HCT116 (cell line): ENCODE data around the gene DPF3. TPM values are rescaled to one million over a fixed set of nuclear protein-coding genes. Genes with fewer than 3 reads are reported as not detected.

ENCODE experiments used
- ATAC-seq: fragments of 200-7000 bp; cut with Tn5 transposase; 2 replicates; pipeline ENCODE4 v1.9.1; 2020; ENCODE audit warnings: mild to moderate bottlenecking, moderate library complexity
- BruUV-seq: library from RNA; stranded (reverse); fragments of 400-500 nt; replicated peaks from 2 replicates; lab custom pipeline; 2021; lab: Mats Ljungman, UMichigan
- CTCF ChIA-PET: fragments of 300-600 bp; sonication (Branson Sonifier 250); formaldehyde crosslinking; loops from one replicate; lab custom pipeline; 2021; ENCODE audit warnings: antibody characterized with exemption; lab: Charles Lee
- POLR2A ChIA-PET: fragments of 300-600, 350-600 bp; sonication (Branson Sonifier 250); formaldehyde crosslinking; loops from one replicate; lab custom pipeline; 2021; ENCODE audit warnings: antibody characterized with exemption; lab: Charles Lee
- RAD21 ChIA-PET, 2 experiments: fragments of 300-600 bp; sonication (Branson Sonifier 250); formaldehyde crosslinking; loops; one replicate each; lab custom pipeline; 2023; ENCODE audit warnings: low total read pairs in 2 of 2; ENCODE audit not compliant: uncharacterized antibody in 2 of 2, unreplicated experiment in 2 of 2, low non-redundant PET in 1 of 2; lab: Charles Lee
- DNase-seq: peaks from one replicate; pipeline ENCODE4 v3.0.0-alpha.2; 2010; ENCODE audit warnings: low read depth, low spot score
- H2AFZ ChIP-seq: fragments of 200-600 bp; shearing (Covaris generic), sonication (generic); 2 replicates; pipeline ENCODE4 v1.6.1; 2017; ENCODE audit warnings: low read depth, mixed run types, mixed read lengths, antibody characterized with exemption, low read length; ENCODE audit not compliant: poor library complexity, severe bottlenecking
- H3K27ac ChIP-seq: 2 replicates; pipeline ENCODE4 v1.5.1; 2012; ENCODE audit warnings: low read depth, low read length
- H3K27me3 ChIP-seq: fragments of 200-600 bp; sonication (generic); 2 replicates; pipeline ENCODE4 v1.6.1; 2016; ENCODE audit warnings: mixed run types, low read length, mixed read lengths; ENCODE audit not compliant: insufficient read depth
- H3K36me3 ChIP-seq, 2 experiments: fragments of 200-500 bp in 1 of 2; fragments of 200-600 bp in 1 of 2; sonication (Bioruptor generic) in 1 of 2; sonication (generic) in 1 of 2; 2 replicates each; pipeline versions ENCODE4 v1.5.1 to v1.6.1; 2014 to 2016; ENCODE audit warnings: low read length in 2 of 2, inconsistent platforms in 1 of 2, mixed read lengths in 1 of 2, mixed run types in 1 of 2; ENCODE audit not compliant: insufficient read depth in 2 of 2, control insufficient read depth in 1 of 2
- H3K4me1 ChIP-seq, 2 experiments: fragments of 200-600 bp in 1 of 2; sonication (generic) in 1 of 2; 2 replicates each; pipeline versions ENCODE4 v1.5.1 to v1.6.1; 2012 to 2017; ENCODE audit warnings: low read length in 2 of 2, inconsistent platforms in 1 of 2, mild to moderate bottlenecking in 1 of 2, mixed read lengths in 1 of 2, mixed run types in 1 of 2, moderate library complexity in 1 of 2; ENCODE audit not compliant: insufficient read depth in 2 of 2, control insufficient read depth in 1 of 2
- H3K4me2 ChIP-seq: fragments of 200-600 bp; sonication (generic); 2 replicates; pipeline ENCODE4 v1.6.1; 2017; ENCODE audit warnings: mixed run types, low read length, mixed read lengths
- H3K4me3 ChIP-seq, 2 experiments: fragments of 200-600 bp in 1 of 2; sonication (generic) in 1 of 2; replicated peaks in 1 of 2; 2 replicates each; pipeline ENCODE4 v1.5.1; 2011 to 2016; ENCODE audit warnings: low read length in 2 of 2, control low read depth in 1 of 2, low read depth in 1 of 2, mild to moderate bottlenecking in 1 of 2, mixed read lengths in 1 of 2, mixed run types in 1 of 2
- H3K79me2 ChIP-seq: fragments of 200-600 bp; sonication (generic); 2 replicates; pipeline ENCODE4 v1.6.1; 2017; ENCODE audit warnings: mild to moderate bottlenecking, mixed run types, low read length, moderate library complexity, mixed read lengths; ENCODE audit not compliant: insufficient read depth
- H3K9ac ChIP-seq: fragments of 200-600 bp; sonication (generic); 2 replicates; pipeline ENCODE4 v1.6.1; 2016; ENCODE audit warnings: low read length, mixed read lengths
- H3K9me2 ChIP-seq: fragments of 200-600 bp; sonication (generic), shearing (Covaris generic); 2 replicates; pipeline ENCODE4 v1.6.1; 2017; ENCODE audit warnings: mixed run types, mild to moderate bottlenecking, moderate library complexity; ENCODE audit not compliant: insufficient read depth
- H3K9me3 ChIP-seq, 2 experiments: fragments of 200-500 bp in 1 of 2; fragments of 200-600 bp in 1 of 2; sonication (Bioruptor generic) in 1 of 2; sonication (generic) in 1 of 2; 2 replicates each; pipeline ENCODE4 v1.6.1; 2014 to 2017; ENCODE audit warnings: low read length in 2 of 2, mixed read lengths in 2 of 2, inconsistent platforms in 1 of 2, low read depth in 1 of 2, mild to moderate bottlenecking in 1 of 2, mixed run types in 1 of 2, moderate library complexity in 1 of 2; ENCODE audit not compliant: control insufficient read depth in 1 of 2, insufficient read depth in 1 of 2
- H4K20me1 ChIP-seq: fragments of 200-600 bp; sonication (generic), shearing (Covaris generic); 2 replicates; pipeline ENCODE4 v1.6.1; 2017; ENCODE audit warnings: mixed run types, mild to moderate bottlenecking, moderate library complexity; ENCODE audit not compliant: insufficient read depth
- CBX3 ChIP-seq: IDR thresholded peaks from 2 replicates; pipeline ENCODE4 v1.6.1; 2012; ENCODE audit warnings: low read depth
- ELF1 ChIP-seq: IDR thresholded peaks from 2 replicates; pipeline ENCODE4 v1.6.1; 2012; ENCODE audit warnings: low read depth, borderline replicate concordance
- EZH2 ChIP-seq: fragments of 200-600 bp; sonication (generic); IDR thresholded peaks from 2 replicates; pipeline ENCODE4 v1.6.1; 2017; ENCODE audit warnings: antibody characterized with exemption, mixed run types
- EZH2phosphoT487 ChIP-seq: fragments of 200-600 bp; IDR thresholded peaks from 2 replicates; pipeline ENCODE4 v1.6.1; 2018; ENCODE audit warnings: antibody characterized with exemption, borderline replicate concordance
- JUND ChIP-seq: IDR thresholded peaks from 2 replicates; pipeline ENCODE4 v1.6.1; 2012
- POLR2A ChIP-seq: IDR thresholded peaks from 2 replicates; pipeline ENCODE4 v1.7.0; 2011; ENCODE audit warnings: borderline replicate concordance; ENCODE audit not compliant: insufficient read depth, insufficient read length; ENCODE audit errors: extremely low read depth
- POLR2AphosphoS5 ChIP-seq: IDR thresholded peaks from 2 replicates; pipeline ENCODE4 v1.6.1; 2011; ENCODE audit warnings: mild to moderate bottlenecking, low read depth, low read length, moderate library complexity
- RAD21 ChIP-seq: IDR thresholded peaks from 2 replicates; pipeline ENCODE4 v1.6.1; 2012; ENCODE audit warnings: low read depth, mild to moderate bottlenecking
- intact Hi-C: fragments of 100-400 bp; cut with micrococcal nuclease; formaldehyde crosslinking; loops from 2 replicates; pipeline ENCODE4 v1.10.0; 2022
- total RNA-seq: library from RNA; stranded (reverse); gene quantifications from one replicate; pipeline ENCODE4 v1.2.1, GENCODE V29; 2021; ENCODE audit not compliant: unreplicated experiment
- TF ChIP-seq, protein P1 (sequence below): IDR thresholded peaks from 2 replicates; pipeline ENCODE4 v1.6.1; 2012
- TF ChIP-seq, protein P2 (sequence below): IDR thresholded peaks from 2 replicates; pipeline ENCODE4 v1.6.1; 2012; ENCODE audit warnings: low read depth
- TF ChIP-seq, protein P3 (sequence below): IDR thresholded peaks from 2 replicates; pipeline ENCODE4 v1.6.1; 2011; ENCODE audit warnings: mild to moderate bottlenecking, low read length, moderate library complexity; ENCODE audit not compliant: insufficient replicate concordance; ENCODE audit errors: extremely low read depth

DPF3 gene
- total RNA-seq, 1 experiment from 2014 or later = 0.27 TPM

DNA sequence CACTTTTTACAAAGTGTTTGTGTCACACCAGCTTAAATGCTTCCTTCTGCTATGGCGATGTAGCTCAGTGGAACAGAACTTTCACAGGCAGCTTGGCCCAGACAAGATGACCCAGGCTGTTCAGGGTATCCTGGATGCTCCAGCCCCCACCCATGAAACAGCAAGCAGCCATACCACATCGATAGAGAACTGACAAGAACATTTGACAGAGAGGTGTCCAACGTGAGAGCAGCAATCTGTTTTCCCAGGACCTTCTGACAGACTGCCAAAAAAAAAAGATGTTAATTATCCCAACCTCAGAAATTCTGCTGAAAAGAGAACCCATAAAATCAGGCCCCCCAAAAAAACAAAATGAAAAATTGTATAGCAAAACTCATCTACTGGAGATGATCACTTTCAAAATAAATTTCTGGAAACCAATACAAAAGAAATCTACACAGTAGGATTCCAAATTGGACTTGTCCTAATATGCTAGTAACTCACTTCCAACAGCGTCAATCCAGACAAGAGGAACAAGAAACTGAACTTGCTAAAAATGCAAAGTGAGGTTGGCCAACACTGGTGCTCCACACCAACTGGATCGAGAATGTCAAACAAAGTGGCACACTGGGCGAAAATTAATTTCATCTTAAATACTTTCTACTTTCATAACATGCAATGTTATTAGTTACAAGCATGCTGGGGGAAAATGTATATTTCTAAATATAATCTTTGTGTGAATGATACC lies 118.8 kb downstream of the DPF3 start:
- Histone ChIP-seq H3K9ac (no peak overlapping the region), H3K36me3 (no peaks in the 10 kb centered on the region), H4K20me1 (no peaks in the 10 kb centered on the region), H3K9me3 (no peaks in the 10 kb centered on the region; a peak in 1 of 4 replicates), H3K27me3 (no peaks in the 10 kb centered on the region), H3K4me2 (no peak overlapping the region), H3K4me3 (no peak overlapping the region), H3K9me2 (no peaks in the 10 kb centered on the region), H2AFZ (no peak overlapping the region), H3K79me2 (no peaks in the 10 kb centered on the region), H3K4me1 (no peaks in the 10 kb centered on the region), H3K27ac (no peak overlapping the region)
- no TSS peak for BruUV-seq
- ChIA-PET POLR2A (no interaction called here), RAD21 (no interaction called here), CTCF (no interaction called here)
- DNase-seq (no peak), ATAC-seq (no peak)
- intact Hi-C loops = no loop called here
- TF ChIP-seq EZH2phosphoT487 (no peak), EZH2 (no peak), ELF1 (no peak), CBX3 (no peak), RAD21 (no peak), POLR2AphosphoS5 (no peak), POLR2A (no peak), JUND (no peak)
- TF ChIP-seq, protein P1, sequence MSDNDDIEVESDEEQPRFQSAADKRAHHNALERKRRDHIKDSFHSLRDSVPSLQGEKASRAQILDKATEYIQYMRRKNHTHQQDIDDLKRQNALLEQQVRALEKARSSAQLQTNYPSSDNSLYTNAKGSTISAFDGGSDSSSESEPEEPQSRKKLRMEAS = no peak
- TF ChIP-seq, protein P2, sequence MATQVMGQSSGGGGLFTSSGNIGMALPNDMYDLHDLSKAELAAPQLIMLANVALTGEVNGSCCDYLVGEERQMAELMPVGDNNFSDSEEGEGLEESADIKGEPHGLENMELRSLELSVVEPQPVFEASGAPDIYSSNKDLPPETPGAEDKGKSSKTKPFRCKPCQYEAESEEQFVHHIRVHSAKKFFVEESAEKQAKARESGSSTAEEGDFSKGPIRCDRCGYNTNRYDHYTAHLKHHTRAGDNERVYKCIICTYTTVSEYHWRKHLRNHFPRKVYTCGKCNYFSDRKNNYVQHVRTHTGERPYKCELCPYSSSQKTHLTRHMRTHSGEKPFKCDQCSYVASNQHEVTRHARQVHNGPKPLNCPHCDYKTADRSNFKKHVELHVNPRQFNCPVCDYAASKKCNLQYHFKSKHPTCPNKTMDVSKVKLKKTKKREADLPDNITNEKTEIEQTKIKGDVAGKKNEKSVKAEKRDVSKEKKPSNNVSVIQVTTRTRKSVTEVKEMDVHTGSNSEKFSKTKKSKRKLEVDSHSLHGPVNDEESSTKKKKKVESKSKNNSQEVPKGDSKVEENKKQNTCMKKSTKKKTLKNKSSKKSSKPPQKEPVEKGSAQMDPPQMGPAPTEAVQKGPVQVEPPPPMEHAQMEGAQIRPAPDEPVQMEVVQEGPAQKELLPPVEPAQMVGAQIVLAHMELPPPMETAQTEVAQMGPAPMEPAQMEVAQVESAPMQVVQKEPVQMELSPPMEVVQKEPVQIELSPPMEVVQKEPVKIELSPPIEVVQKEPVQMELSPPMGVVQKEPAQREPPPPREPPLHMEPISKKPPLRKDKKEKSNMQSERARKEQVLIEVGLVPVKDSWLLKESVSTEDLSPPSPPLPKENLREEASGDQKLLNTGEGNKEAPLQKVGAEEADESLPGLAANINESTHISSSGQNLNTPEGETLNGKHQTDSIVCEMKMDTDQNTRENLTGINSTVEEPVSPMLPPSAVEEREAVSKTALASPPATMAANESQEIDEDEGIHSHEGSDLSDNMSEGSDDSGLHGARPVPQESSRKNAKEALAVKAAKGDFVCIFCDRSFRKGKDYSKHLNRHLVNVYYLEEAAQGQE = no peak
- TF ChIP-seq, protein P3, sequence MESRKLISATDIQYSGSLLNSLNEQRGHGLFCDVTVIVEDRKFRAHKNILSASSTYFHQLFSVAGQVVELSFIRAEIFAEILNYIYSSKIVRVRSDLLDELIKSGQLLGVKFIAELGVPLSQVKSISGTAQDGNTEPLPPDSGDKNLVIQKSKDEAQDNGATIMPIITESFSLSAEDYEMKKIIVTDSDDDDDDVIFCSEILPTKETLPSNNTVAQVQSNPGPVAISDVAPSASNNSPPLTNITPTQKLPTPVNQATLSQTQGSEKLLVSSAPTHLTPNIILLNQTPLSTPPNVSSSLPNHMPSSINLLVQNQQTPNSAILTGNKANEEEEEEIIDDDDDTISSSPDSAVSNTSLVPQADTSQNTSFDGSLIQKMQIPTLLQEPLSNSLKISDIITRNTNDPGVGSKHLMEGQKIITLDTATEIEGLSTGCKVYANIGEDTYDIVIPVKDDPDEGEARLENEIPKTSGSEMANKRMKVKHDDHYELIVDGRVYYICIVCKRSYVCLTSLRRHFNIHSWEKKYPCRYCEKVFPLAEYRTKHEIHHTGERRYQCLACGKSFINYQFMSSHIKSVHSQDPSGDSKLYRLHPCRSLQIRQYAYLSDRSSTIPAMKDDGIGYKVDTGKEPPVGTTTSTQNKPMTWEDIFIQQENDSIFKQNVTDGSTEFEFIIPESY = no peak
